DOHH2 (cell line): ENCODE results near the gene CILP.

Experiments used
- EZH2phosphoT487 ChIP-seq: fragments of 200-600 bp; sonication (generic); IDR thresholded peaks from 2 replicates; pipeline ENCODE4 v1.6.1; 2017; ENCODE audit warnings: borderline replicate concordance, mild to moderate bottlenecking, antibody characterized with exemption, low read length, moderate library complexity, mixed read lengths
- TF ChIP-seq, protein P1 (sequence below): fragments of 200-600 bp; sonication (generic); IDR thresholded peaks from one replicate; pipeline ENCODE4 v1.5.1; 2014; ENCODE audit warnings: antibody characterized with exemption, mild to moderate bottlenecking, low read depth, low read length; ENCODE audit not compliant: poor library complexity, severe bottlenecking

DNA sequence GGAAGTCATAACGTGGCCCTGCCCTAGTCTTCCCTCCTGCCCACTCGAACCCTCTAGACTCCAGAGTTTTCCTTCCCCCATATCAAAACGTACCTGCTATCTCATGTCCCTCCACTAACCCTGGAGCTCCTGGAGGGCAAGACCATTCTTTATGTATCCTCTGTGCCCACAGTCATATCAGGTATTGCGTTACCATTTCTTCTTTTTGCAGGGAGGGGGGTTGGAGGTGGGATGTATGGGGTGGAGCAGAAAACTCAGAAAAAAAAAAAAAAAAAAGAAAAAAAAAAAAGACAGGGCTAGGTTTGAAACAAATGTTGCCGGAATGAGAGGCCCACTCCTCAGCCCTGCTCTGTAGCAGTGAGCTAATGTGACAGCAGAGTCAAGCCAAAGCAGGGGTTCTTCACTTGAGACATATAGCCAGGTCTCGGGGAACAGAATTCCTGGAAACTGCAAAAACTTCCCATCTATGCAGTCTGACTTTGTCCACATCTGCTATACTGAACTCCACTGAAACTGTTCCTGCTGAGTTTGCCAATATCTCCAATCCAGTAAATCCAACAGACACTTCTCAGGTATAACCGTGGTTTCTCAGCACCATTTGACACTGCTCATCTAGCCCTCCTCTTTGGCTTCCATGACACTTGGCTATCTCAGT is 44.3 kb upstream of the CILP start:
- TF ChIP-seq, protein P1, sequence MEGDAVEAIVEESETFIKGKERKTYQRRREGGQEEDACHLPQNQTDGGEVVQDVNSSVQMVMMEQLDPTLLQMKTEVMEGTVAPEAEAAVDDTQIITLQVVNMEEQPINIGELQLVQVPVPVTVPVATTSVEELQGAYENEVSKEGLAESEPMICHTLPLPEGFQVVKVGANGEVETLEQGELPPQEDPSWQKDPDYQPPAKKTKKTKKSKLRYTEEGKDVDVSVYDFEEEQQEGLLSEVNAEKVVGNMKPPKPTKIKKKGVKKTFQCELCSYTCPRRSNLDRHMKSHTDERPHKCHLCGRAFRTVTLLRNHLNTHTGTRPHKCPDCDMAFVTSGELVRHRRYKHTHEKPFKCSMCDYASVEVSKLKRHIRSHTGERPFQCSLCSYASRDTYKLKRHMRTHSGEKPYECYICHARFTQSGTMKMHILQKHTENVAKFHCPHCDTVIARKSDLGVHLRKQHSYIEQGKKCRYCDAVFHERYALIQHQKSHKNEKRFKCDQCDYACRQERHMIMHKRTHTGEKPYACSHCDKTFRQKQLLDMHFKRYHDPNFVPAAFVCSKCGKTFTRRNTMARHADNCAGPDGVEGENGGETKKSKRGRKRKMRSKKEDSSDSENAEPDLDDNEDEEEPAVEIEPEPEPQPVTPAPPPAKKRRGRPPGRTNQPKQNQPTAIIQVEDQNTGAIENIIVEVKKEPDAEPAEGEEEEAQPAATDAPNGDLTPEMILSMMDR = no peak
- TF ChIP-seq EZH2phosphoT487 = no peak
